Liver (tissue), 3 donors: Measurements from ENCODE around the gene KIAA0825.

Experiments
- EGR1 ChIP-seq, 2 donors: IDR thresholded peaks; 2 replicates each; pipeline ENCODE4 v1.6.1; 2016 to 2018; ENCODE audit warnings: antibody characterized with exemption in 2 of 2, low read depth in 2 of 2
- JUND ChIP-seq, 2 donors: IDR thresholded peaks; 2 replicates each; pipeline ENCODE4 v1.6.1; 2016; ENCODE audit warnings: antibody characterized with exemption in 2 of 2
- RXRA ChIP-seq, 2 donors: IDR thresholded peaks; 2 replicates each; pipeline ENCODE4 v1.6.1; 2017 to 2018; ENCODE audit warnings: antibody characterized with exemption in 2 of 2, mild to moderate bottlenecking in 1 of 2
- SP1 ChIP-seq: IDR thresholded peaks from 2 replicates; pipeline ENCODE4 v1.6.1; 2018; ENCODE audit warnings: antibody characterized with exemption, mild to moderate bottlenecking
- TAF1 ChIP-seq: conservative IDR thresholded peaks from 2 replicates; pipeline ENCODE4 v1.6.1; 2016; ENCODE audit warnings: antibody characterized with exemption, mild to moderate bottlenecking
- YY1 ChIP-seq: IDR thresholded peaks from 2 replicates; pipeline ENCODE4 v1.6.1; 2016; ENCODE audit warnings: antibody characterized with exemption, mild to moderate bottlenecking
- TF ChIP-seq, protein P1 (sequence below): fragments of 150-350 bp; IDR thresholded peaks from 2 replicates; pipeline ENCODE4 v1.5.1; 2017; ENCODE audit warnings: improper control_type of control experiment, low read depth, low read length; ENCODE audit not compliant: missing input control
- TF ChIP-seq, protein P2 (sequence below): IDR thresholded peaks from 2 replicates; pipeline ENCODE4 v1.6.1; 2016; ENCODE audit warnings: antibody characterized with exemption
- TF ChIP-seq, protein P3 (sequence below): IDR thresholded peaks from 2 replicates; pipeline ENCODE4 v1.6.1; 2016; ENCODE audit warnings: antibody characterized with exemption, mild to moderate bottlenecking
- donor health status: healthy.
- donor health status: healthy.

DNA sequence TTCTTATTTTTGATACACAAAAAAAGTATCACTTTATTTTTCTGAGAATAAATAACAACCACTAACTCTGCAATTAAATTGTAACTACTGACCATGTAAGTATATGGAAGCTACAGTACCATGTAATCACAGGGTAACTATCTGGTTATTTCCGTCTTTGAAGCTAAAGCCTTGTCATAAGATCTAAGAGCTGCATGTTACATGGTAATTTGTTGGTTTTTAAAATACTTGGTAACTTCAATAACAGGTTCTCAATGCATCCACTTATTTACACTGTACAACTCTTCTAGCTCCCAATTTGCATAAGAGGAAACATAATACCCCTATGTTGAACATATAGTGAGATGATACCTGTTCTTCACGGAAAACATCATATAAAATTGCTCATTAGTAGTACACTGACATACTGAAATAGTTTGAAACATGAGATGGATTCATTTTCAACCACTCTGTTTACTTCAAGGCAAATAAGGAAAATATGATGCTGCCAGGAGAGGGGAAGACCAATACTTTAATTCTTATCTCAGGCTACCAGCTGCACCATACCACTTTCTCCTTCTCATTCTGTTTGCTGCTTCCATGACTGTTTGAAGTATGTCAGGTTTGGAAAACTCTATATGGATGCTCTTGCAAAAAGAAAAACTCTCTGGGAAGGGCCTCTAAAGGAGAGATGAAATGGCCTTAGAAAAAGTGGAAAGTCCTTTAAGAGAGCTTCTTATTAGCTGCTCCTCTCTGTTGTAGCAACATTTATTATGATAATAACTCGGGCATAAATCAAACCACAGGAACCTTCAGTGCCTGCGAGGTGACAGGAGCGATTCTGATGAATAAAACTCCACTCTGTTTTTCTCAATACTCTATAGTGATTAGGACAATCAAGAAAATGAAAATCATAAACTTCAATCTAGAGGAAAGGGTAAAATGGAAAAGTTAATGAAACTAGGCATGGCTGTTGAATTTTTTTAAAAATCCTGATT, 150.2 kb downstream of the KIAA0825 start:
- TF ChIP-seq YY1 (no peak), SP1 (no peak), RXRA (IDR thresholded peaks at IDR 0.05) (no peak), TAF1 (no peak), EGR1 (IDR thresholded peaks at IDR 0.05; ENCODE audit: low read depth in 2 of 2) (no peak), JUND (IDR thresholded peaks at IDR 0.05) (no peak)
- TF ChIP-seq, protein P1, sequence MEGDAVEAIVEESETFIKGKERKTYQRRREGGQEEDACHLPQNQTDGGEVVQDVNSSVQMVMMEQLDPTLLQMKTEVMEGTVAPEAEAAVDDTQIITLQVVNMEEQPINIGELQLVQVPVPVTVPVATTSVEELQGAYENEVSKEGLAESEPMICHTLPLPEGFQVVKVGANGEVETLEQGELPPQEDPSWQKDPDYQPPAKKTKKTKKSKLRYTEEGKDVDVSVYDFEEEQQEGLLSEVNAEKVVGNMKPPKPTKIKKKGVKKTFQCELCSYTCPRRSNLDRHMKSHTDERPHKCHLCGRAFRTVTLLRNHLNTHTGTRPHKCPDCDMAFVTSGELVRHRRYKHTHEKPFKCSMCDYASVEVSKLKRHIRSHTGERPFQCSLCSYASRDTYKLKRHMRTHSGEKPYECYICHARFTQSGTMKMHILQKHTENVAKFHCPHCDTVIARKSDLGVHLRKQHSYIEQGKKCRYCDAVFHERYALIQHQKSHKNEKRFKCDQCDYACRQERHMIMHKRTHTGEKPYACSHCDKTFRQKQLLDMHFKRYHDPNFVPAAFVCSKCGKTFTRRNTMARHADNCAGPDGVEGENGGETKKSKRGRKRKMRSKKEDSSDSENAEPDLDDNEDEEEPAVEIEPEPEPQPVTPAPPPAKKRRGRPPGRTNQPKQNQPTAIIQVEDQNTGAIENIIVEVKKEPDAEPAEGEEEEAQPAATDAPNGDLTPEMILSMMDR = no peak
- TF ChIP-seq, protein P2, sequence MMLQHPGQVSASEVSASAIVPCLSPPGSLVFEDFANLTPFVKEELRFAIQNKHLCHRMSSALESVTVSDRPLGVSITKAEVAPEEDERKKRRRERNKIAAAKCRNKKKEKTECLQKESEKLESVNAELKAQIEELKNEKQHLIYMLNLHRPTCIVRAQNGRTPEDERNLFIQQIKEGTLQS = no peak
- TF ChIP-seq, protein P3, sequence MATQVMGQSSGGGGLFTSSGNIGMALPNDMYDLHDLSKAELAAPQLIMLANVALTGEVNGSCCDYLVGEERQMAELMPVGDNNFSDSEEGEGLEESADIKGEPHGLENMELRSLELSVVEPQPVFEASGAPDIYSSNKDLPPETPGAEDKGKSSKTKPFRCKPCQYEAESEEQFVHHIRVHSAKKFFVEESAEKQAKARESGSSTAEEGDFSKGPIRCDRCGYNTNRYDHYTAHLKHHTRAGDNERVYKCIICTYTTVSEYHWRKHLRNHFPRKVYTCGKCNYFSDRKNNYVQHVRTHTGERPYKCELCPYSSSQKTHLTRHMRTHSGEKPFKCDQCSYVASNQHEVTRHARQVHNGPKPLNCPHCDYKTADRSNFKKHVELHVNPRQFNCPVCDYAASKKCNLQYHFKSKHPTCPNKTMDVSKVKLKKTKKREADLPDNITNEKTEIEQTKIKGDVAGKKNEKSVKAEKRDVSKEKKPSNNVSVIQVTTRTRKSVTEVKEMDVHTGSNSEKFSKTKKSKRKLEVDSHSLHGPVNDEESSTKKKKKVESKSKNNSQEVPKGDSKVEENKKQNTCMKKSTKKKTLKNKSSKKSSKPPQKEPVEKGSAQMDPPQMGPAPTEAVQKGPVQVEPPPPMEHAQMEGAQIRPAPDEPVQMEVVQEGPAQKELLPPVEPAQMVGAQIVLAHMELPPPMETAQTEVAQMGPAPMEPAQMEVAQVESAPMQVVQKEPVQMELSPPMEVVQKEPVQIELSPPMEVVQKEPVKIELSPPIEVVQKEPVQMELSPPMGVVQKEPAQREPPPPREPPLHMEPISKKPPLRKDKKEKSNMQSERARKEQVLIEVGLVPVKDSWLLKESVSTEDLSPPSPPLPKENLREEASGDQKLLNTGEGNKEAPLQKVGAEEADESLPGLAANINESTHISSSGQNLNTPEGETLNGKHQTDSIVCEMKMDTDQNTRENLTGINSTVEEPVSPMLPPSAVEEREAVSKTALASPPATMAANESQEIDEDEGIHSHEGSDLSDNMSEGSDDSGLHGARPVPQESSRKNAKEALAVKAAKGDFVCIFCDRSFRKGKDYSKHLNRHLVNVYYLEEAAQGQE = no peak
